Activated T-helper 17 cell treated with anti-CD3 and anti-CD28 coated beads, Interleukin-2, amount 50 U/mL, for 72 hours (primary cell): ENCODE data around the gene KMT5B. TPM values are rescaled to one million over a fixed set of nuclear protein-coding genes. Genes with fewer than 3 reads are reported as not detected.

Experiments used
- ATAC-seq: fragments of 150-1000 bp; cut with Tn5 transposase; replicated peaks from 2 replicates; pipeline ENCODE4 v1.10.0; 2021; ENCODE audit warnings: mild to moderate bottlenecking, moderate library complexity
- H3K27ac Mint-ChIP-seq: one replicate; pipeline ENCODE4 v1.8.0; 2022; ENCODE audit warnings: mixed read lengths
- H3K27me3 Mint-ChIP-seq: one replicate; pipeline ENCODE4 v1.8.0; 2022; ENCODE audit warnings: mixed read lengths
- H3K36me3 Mint-ChIP-seq: one replicate; pipeline ENCODE4 v1.8.0; 2022; ENCODE audit warnings: low read depth, mild to moderate bottlenecking, mixed read lengths
- H3K4me1 Mint-ChIP-seq: one replicate; pipeline ENCODE4 v1.8.0; 2022; ENCODE audit warnings: mixed read lengths
- H3K4me3 Mint-ChIP-seq: one replicate; pipeline ENCODE4 v1.8.0; 2022; ENCODE audit warnings: mild to moderate bottlenecking, mixed read lengths
- H3K9me3 Mint-ChIP-seq: one replicate; pipeline ENCODE4 v1.8.0; 2022; ENCODE audit warnings: mixed read lengths
- total RNA-seq, 2 donors: library from RNA; stranded (reverse); gene quantifications; one replicate each; pipeline ENCODE4 v1.2.3, GENCODE V29; 2022

KMT5B gene
- total RNA-seq, 2 donors from 2014 or later: 20.1 to 30.0 TPM

DNA sequence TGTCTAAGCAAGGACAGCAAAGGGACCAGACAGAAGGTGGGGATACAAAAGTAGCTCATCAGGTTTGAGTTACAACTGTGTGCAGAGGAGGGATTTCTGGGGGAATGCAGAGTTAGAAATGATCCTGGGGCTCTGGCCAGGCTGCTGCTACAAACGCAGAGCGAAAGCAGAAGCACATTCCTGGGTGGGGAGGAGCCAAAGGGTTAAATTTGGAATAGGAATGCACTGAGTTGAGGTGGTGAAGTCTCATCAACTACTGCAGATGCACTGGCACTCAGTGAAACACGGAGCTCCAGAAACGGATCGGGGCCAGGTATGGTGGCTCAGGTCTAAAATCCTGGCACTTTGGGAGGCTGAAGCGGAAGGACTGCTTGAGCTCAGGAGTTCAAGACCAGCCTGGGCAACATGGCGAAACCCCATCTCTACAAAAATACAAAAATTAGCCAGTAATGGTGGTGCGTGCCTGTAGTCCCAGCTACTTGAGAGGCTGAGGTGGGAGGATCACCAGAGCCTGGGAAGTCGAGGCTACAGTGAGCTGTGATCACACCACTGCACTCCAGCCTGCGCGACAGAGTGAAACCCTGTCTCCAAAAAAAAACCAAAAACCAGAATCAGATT is 95.1 kb downstream of the KMT5B start:
- Mint-ChIP-seq H3K36me3 (no peaks in the 10 kb centered on the region), H3K9me3 (no peaks in the 10 kb centered on the region), H3K4me3 (no peak overlapping the region), H3K4me1 (no peaks in the 10 kb centered on the region), H3K27ac (no peak overlapping the region), H3K27me3 (no peaks in the 10 kb centered on the region)
- no peak for ATAC-seq

DNA sequence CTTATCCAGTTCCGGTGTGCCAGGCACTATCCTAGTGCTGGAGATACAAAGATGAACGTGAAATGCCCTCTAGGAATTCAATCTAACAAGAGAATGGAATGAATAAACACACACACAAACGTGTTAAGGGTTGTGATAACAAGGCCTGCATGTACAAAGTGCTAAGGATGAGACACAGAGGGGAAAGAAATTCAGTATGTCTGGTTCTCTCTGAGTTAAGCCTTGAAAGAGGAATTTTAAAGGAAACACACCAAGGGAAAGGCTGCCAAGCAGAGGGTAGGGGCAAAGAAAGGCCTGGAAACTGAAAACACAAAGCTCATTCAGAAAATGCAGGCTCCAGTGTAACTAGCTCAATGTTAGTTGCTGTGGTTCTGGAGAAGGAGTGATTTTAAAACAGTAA is 96.1 kb downstream of the KMT5B start:
- Mint-ChIP-seq H3K27ac (no peak overlapping the region), H3K9me3 (no peaks in the 10 kb centered on the region), H3K36me3 (no peaks in the 10 kb centered on the region), H3K4me3 (no peak overlapping the region), H3K27me3 (no peaks in the 10 kb centered on the region), H3K4me1 (no peaks in the 10 kb centered on the region)
- ATAC-seq: no peak

DNA sequence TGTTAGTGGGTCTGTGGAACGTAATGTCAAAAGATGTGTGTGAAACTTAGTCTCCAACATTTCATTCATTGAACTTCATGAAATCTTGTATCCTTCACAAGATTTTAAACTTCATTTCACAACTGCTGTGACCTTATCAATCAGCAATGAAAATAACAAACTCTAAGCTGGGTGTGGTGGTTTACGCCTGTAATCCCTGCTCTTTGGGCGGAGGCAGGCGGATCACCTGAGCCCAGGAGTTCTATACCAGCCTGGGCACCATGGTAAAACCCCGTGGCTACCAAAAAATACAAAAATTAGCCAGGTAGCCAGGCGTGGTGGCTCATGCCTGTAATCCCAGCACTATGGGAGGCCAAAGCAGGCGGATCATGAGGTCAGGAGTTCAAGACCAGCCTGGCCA is 97.0 kb downstream of the KMT5B start:
- Mint-ChIP-seq H3K27ac (no peak overlapping the region), H3K4me1 (no peaks in the 10 kb centered on the region), H3K4me3 (no peak overlapping the region), H3K9me3 (no peaks in the 10 kb centered on the region), H3K27me3 (no peaks in the 10 kb centered on the region), H3K36me3 (no peaks in the 10 kb centered on the region)
- no peak for ATAC-seq

DNA sequence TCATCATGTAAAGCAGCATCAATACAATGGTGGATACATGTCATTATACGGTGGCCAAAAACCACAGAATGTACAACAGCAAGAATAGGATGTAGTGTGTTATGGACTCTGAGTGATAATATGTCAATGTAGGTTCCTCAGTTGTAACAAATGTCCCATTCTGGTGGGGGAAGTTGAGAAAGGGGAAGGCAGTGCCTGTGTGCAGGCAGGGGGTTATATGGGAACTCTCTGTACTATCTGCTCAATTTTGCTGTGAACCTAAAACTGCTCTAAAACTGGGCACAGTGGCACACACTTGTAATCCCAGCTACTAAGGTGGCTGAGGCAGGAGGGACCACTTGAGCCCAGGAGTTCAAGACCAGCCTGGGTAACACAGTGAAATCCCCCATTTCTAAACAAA is 97.8 kb downstream of the KMT5B start:
- H3K36me3 Mint-ChIP-seq: no peaks in the 10 kb centered on the region
- ATAC-seq: no peak
- no peak overlapping the region for H3K27ac Mint-ChIP-seq
- H3K9me3 Mint-ChIP-seq: no peaks in the 10 kb centered on the region
- no peaks in the 10 kb centered on the region for H3K4me1 Mint-ChIP-seq
- no peaks in the 10 kb centered on the region for H3K27me3 Mint-ChIP-seq
- H3K4me3 Mint-ChIP-seq: no peak overlapping the region

DNA sequence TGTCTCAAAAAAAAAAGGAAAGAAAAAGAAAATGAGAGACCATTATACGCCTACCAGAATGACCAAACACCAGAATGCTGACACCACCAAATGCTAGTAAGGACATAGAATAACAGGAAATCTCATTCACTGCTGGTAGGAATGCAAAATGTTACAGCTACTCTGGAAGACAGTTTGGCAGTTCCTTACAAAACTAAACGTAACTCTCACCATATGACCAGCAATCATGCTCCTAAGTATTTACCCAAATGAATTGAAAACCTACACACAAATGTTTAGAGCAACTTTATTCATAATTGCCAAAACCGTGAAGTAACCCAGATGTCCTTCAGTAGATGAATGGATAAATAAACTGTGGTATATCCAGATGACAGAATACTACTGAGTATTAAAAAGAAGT is 99.1 kb downstream of the KMT5B start:
- Mint-ChIP-seq H3K27me3 (no peaks in the 10 kb centered on the region), H3K9me3 (no peaks in the 10 kb centered on the region), H3K36me3 (no peaks in the 10 kb centered on the region), H3K27ac (no peak overlapping the region), H3K4me3 (no peak overlapping the region), H3K4me1 (no peaks in the 10 kb centered on the region)
- ATAC-seq: no peak

DNA sequence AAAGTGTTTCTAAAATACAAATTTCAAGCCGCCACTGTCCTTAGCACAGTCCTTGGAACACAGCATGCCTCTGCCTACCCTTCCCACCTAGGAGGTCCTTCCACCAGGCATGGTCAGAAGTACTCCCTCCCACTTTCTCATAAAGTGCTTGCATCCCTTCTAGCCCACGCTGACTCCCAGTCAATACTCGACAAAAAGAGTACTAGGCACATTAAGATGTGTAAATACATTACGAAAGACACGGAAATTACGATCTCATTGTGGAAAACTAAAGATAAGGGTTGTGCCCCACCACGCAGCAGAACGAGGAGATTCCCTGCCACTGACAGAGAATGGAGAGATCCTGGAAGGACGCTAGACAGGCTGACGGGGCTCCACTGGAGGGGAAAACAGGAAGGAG is 105.4 kb downstream of the KMT5B start:
- Mint-ChIP-seq H3K9me3 (no peaks in the 10 kb centered on the region), H3K27ac (no peak overlapping the region), H3K27me3 (no peaks in the 10 kb centered on the region), H3K36me3 (no peaks in the 10 kb centered on the region), H3K4me3 (no peak overlapping the region), H3K4me1 (no peaks in the 10 kb centered on the region)
- ATAC-seq: no peak

DNA sequence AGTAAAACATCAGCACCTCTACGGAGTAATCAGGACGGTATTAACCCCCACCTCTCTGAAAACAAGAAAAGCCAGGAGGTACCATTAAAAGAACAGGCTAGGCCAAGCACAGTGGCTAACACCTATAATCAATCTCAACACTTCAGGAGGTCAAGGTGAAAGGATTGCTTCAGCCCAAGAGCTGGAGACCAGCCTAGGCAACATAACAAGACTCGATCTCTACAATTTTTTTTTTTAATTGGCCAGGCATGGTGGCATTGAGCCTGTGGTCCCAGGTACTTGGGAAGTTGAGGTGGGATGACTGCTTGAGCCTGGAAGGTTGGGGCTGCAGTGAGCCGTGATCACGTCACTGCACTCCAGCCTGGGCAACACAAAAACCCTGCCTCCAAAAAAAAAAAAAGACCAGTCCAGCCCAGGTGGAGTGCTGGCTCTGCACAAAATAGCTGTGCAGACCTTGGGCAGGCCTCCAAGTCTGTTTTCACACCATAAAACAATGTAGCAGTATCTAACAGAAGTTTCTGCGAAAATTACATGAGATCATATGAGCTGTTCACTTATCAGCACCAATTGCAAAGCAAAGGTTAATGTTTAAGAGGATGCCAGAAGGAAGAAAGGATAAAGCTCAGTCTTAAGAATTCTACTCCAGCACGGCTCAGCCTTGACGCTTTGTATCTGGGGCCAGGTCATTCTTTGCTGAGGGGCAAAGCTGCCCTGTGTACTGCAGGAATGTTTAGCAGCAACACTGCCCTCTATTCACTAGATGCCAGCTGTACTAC is 106.7 kb downstream of the KMT5B start:
- no peaks in the 10 kb centered on the region for H3K36me3 Mint-ChIP-seq
- H3K4me3 Mint-ChIP-seq: no peak overlapping the region
- no peaks in the 10 kb centered on the region for H3K27me3 Mint-ChIP-seq
- H3K27ac Mint-ChIP-seq: no peak overlapping the region
- H3K4me1 Mint-ChIP-seq: no peaks in the 10 kb centered on the region
- no peak for ATAC-seq
- no peaks in the 10 kb centered on the region for H3K9me3 Mint-ChIP-seq

Other genes with a start within 250 kb of the KMT5B start
- 10 to 100 TPM; 13.1 to 14.8 TPM for gene UNC93B1, start 209.2 kb downstream of the KMT5B start, total RNA-seq
- gene ALDH3B1, start 203.0 kb downstream of the KMT5B start, total RNA-seq: under 1 TPM in 1 of 2 donors, not detected in 1; 0.08 TPM
- 100 to 1,000 TPM in 1 of 2 donors, 10 to 100 TPM in 1; 75.0 to 131 TPM for gene NDUFS8, start 182.6 kb downstream of the KMT5B start, total RNA-seq
- 100 to 1,000 TPM; 217 to 244 TPM for gene TCIRG1, start 174.3 kb downstream of the KMT5B start, total RNA-seq
- 10 to 100 TPM in 1 of 2 donors, 1 to 10 TPM in 1; 7.4 to 10.1 TPM for gene CHKA, start 91.9 kb downstream of the KMT5B start, total RNA-seq
- gene C11orf24, start 58.7 kb upstream of the KMT5B start, total RNA-seq: 10 to 100 TPM; 26.6 to 38.7 TPM
- gene LRP5, start 99.3 kb upstream of the KMT5B start, total RNA-seq: 1 to 10 TPM; 4.6 to 6.0 TPM
- 100 to 1,000 TPM; 110 to 138 TPM for gene PPP6R3, start 247.5 kb upstream of the KMT5B start, total RNA-seq